ENCODE measurements around the gene DLGAP5.

Gene DLGAP5

GRCh38 chr14:55212634-55213033 lies 21.2 kb upstream of the DLGAP5 start:
- H3K27me3 ChIP-seq (ENCODE audit: control insufficient read depth in 1 of 2, insufficient read depth in 2 of 2, low read length in 2 of 2) = no peaks in the 10 kb centered on the region
- no peaks in the 10 kb centered on the region for H3K36me3 ChIP-seq (ENCODE audit: insufficient read depth, low read length)
- no peaks in the 10 kb centered on the region for H3K4me1 ChIP-seq (ENCODE audit: insufficient read depth, low read length)
- no peak overlapping the region for H3K4me3 ChIP-seq (ENCODE audit: low read depth in 1 of 2, low read length in 2 of 2)
- H3K9ac ChIP-seq (ENCODE audit: low read length) = no peak overlapping the region
- H3K27ac ChIP-seq (ENCODE audit: low read depth, low read length) = no peak overlapping the region
- no peaks in the 10 kb centered on the region for H3K9me3 ChIP-seq (ENCODE audit: low read length)

GRCh38 chr14:55207832-55208231 lies 16.4 kb upstream of the DLGAP5 start:
- Histone ChIP-seq H3K9ac (ENCODE audit: low read length) (no peak overlapping the region), H3K27ac (ENCODE audit: low read depth, low read length) (no peak overlapping the region), H3K9me3 (ENCODE audit: low read length) (no peaks in the 10 kb centered on the region), H3K4me3 (ENCODE audit: low read depth in 1 of 2, low read length in 2 of 2) (no peak overlapping the region), H3K4me1 (ENCODE audit: insufficient read depth, low read length) (no peaks in the 10 kb centered on the region), H3K36me3 (ENCODE audit: insufficient read depth, low read length) (no peaks in the 10 kb centered on the region), H3K27me3 (ENCODE audit: control insufficient read depth in 1 of 2, insufficient read depth in 2 of 2, low read length in 2 of 2) (no peaks in the 10 kb centered on the region)

- Histone ChIP-seq H3K27me3 (ENCODE audit: control insufficient read depth in 1 of 2, insufficient read depth in 2 of 2, low read length in 2 of 2) (no peaks in the 10 kb centered on the region), H3K36me3 (ENCODE audit: insufficient read depth, low read length) (no peaks in the 10 kb centered on the region), H3K4me3 (ENCODE audit: low read depth in 1 of 2, low read length in 2 of 2) (no peak overlapping the region), H3K27ac (ENCODE audit: low read depth, low read length) (no peak overlapping the region), H3K4me1 (ENCODE audit: insufficient read depth, low read length) (no peaks in the 10 kb centered on the region), H3K9me3 (ENCODE audit: low read length) (no peaks in the 10 kb centered on the region), H3K9ac (ENCODE audit: low read length) (no peak overlapping the region)
Observed at GRCh38 chr14:55206175-55206693, 14.8 kb upstream of the DLGAP5 start.

GRCh38 chr14:55201219-55202101 lies 10.1 kb upstream of the DLGAP5 start:
- no peak overlapping the region for H3K9ac ChIP-seq (ENCODE audit: low read length)
- no peaks in the 10 kb centered on the region for H3K27me3 ChIP-seq (ENCODE audit: control insufficient read depth in 1 of 2, insufficient read depth in 2 of 2, low read length in 2 of 2)
- no peak overlapping the region for H3K27ac ChIP-seq (ENCODE audit: low read depth, low read length)
- no peaks in the 10 kb centered on the region for H3K36me3 ChIP-seq (ENCODE audit: insufficient read depth, low read length)
- no peaks in the 10 kb centered on the region for H3K4me1 ChIP-seq (ENCODE audit: insufficient read depth, low read length)
- H3K4me3 ChIP-seq (ENCODE audit: low read depth in 1 of 2, low read length in 2 of 2) = no peak overlapping the region
- no peaks in the 10 kb centered on the region for H3K9me3 ChIP-seq (ENCODE audit: low read length)

- no peak overlapping the region for H3K9ac ChIP-seq (ENCODE audit: low read length)
Observed at GRCh38 chr14:55200651-55201050, 9.3 kb upstream of the DLGAP5 start.

GRCh38 chr14:55198749-55199148 lies 7.4 kb upstream of the DLGAP5 start:
- Histone ChIP-seq H3K36me3 (ENCODE audit: insufficient read depth, low read length) (no peaks in the 10 kb centered on the region), H3K27ac (ENCODE audit: low read depth, low read length) (no peak overlapping the region), H3K4me3 (ENCODE audit: low read depth in 1 of 2, low read length in 2 of 2) (no peak overlapping the region), H3K4me1 (ENCODE audit: insufficient read depth, low read length) (no peaks in the 10 kb centered on the region), H3K9me3 (ENCODE audit: low read length) (no peaks in the 10 kb centered on the region), H3K9ac (ENCODE audit: low read length) (no peak overlapping the region), H3K27me3 (ENCODE audit: control insufficient read depth in 1 of 2, insufficient read depth in 2 of 2, low read length in 2 of 2) (no peaks in the 10 kb centered on the region)

More at GRCh38 chr14:55200651-55201050, 9.3 kb upstream of the DLGAP5 start:
- H3K9me3 ChIP-seq (ENCODE audit: low read length) = no peaks in the 10 kb centered on the region
- H3K4me3 ChIP-seq (ENCODE audit: low read depth in 1 of 2, low read length in 2 of 2) = no peak overlapping the region
- no peaks in the 10 kb centered on the region for H3K27me3 ChIP-seq (ENCODE audit: control insufficient read depth in 1 of 2, insufficient read depth in 2 of 2, low read length in 2 of 2)
- H3K27ac ChIP-seq (ENCODE audit: low read depth, low read length) = no peak overlapping the region
- no peaks in the 10 kb centered on the region for H3K4me1 ChIP-seq (ENCODE audit: insufficient read depth, low read length)
- H3K36me3 ChIP-seq (ENCODE audit: insufficient read depth, low read length) = no peaks in the 10 kb centered on the region

- Histone ChIP-seq H3K4me1 (ENCODE audit: insufficient read depth, low read length) (peaks cover 6% of the 10 kb centered on the region), H3K36me3 (ENCODE audit: insufficient read depth, low read length) (no peaks in the 10 kb centered on the region), H3K4me3 (ENCODE audit: low read depth in 1 of 2, low read length in 2 of 2) (no peak overlapping the region), H3K27me3 (ENCODE audit: control insufficient read depth in 1 of 2, insufficient read depth in 2 of 2, low read length in 2 of 2) (no peaks in the 10 kb centered on the region), H3K9me3 (ENCODE audit: low read length) (no peaks in the 10 kb centered on the region), H3K9ac (ENCODE audit: low read length) (no peak overlapping the region), H3K27ac (ENCODE audit: low read depth, low read length) (no peak overlapping the region)
Observed at GRCh38 chr14:55194656-55195355, 3.4 kb upstream of the DLGAP5 start.

GRCh38 chr14:55192054-55192621 lies 753 bp upstream of the DLGAP5 start:
- peaks cover 6% of the 10 kb centered on the region for H3K4me1 ChIP-seq (ENCODE audit: insufficient read depth, low read length)
- H3K27ac ChIP-seq (ENCODE audit: low read depth, low read length) = no peak overlapping the region
- no peaks in the 10 kb centered on the region for H3K9me3 ChIP-seq (ENCODE audit: low read length)
- H3K4me3 ChIP-seq (ENCODE audit: low read depth in 1 of 2, low read length in 2 of 2) = peak overlapping the region; percentile 9 to 74
- H3K27me3 ChIP-seq (ENCODE audit: control insufficient read depth in 1 of 2, insufficient read depth in 2 of 2, low read length in 2 of 2) = no peaks in the 10 kb centered on the region
- H3K36me3 ChIP-seq (ENCODE audit: insufficient read depth, low read length) = no peaks in the 10 kb centered on the region
- H3K9ac ChIP-seq (ENCODE audit: low read length) = peak overlapping the region; percentile 23

GRCh38 chr14:55190906-55191202 lies 531 bp downstream of the DLGAP5 start:
- H3K9ac ChIP-seq (ENCODE audit: low read length) = no peak overlapping the region
- no peaks in the 10 kb centered on the region for H3K36me3 ChIP-seq (ENCODE audit: insufficient read depth, low read length)
- H3K27me3 ChIP-seq (ENCODE audit: control insufficient read depth in 1 of 2, insufficient read depth in 2 of 2, low read length in 2 of 2) = no peaks in the 10 kb centered on the region
- peak overlapping the region in 1 of 2 donors; percentile 74 for H3K4me3 ChIP-seq (ENCODE audit: low read depth in 1 of 2, low read length in 2 of 2)
- H3K4me1 ChIP-seq (ENCODE audit: insufficient read depth, low read length) = peaks cover 6% of the 10 kb centered on the region
- H3K27ac ChIP-seq (ENCODE audit: low read depth, low read length) = no peak overlapping the region
- H3K9me3 ChIP-seq (ENCODE audit: low read length) = no peaks in the 10 kb centered on the region

- no peak overlapping the region for H3K9ac ChIP-seq (ENCODE audit: low read length)
- no peaks in the 10 kb centered on the region for H3K27me3 ChIP-seq (ENCODE audit: control insufficient read depth in 1 of 2, insufficient read depth in 2 of 2, low read length in 2 of 2)
- peaks cover 6% of the 10 kb centered on the region for H3K4me1 ChIP-seq (ENCODE audit: insufficient read depth, low read length)
- H3K4me3 ChIP-seq (ENCODE audit: low read depth in 1 of 2, low read length in 2 of 2) = no peak overlapping the region
- no peaks in the 10 kb centered on the region for H3K9me3 ChIP-seq (ENCODE audit: low read length)
- H3K27ac ChIP-seq (ENCODE audit: low read depth, low read length) = no peak overlapping the region
- H3K36me3 ChIP-seq (ENCODE audit: insufficient read depth, low read length) = no peaks in the 10 kb centered on the region
Observed at GRCh38 chr14:55188686-55189295, 2.6 kb downstream of the DLGAP5 start.

GRCh38 chr14:55180434-55180833 lies 11.0 kb downstream of the DLGAP5 start:
- H3K4me1 ChIP-seq (ENCODE audit: insufficient read depth, low read length) = no peaks in the 10 kb centered on the region
- H3K27ac ChIP-seq (ENCODE audit: low read depth, low read length) = no peak overlapping the region
- H3K36me3 ChIP-seq (ENCODE audit: insufficient read depth, low read length) = no peaks in the 10 kb centered on the region
- no peaks in the 10 kb centered on the region for H3K9me3 ChIP-seq (ENCODE audit: low read length)
- no peak overlapping the region for H3K4me3 ChIP-seq (ENCODE audit: low read depth in 1 of 2, low read length in 2 of 2)
- no peaks in the 10 kb centered on the region for H3K27me3 ChIP-seq (ENCODE audit: control insufficient read depth in 1 of 2, insufficient read depth in 2 of 2, low read length in 2 of 2)
- no peak overlapping the region for H3K9ac ChIP-seq (ENCODE audit: low read length)

All from muscle layer of colon (tissue), 2 donors.